HCT116 (cell line): Measurements from ENCODE around the gene EIF4G2. TPM values are rescaled to one million over a fixed set of nuclear protein-coding genes. Genes with fewer than 3 reads are reported as not detected.
A peak's percentile ranks its signal among the peaks of the same experiment; 100 is the strongest.

Experiments used
- ATAC-seq: fragments of 200-7000 bp; cut with Tn5 transposase; 2 replicates; pipeline ENCODE4 v1.9.1; 2020; ENCODE audit warnings: mild to moderate bottlenecking, moderate library complexity
- BruUV-seq: library from RNA; stranded (reverse); fragments of 400-500 nt; replicated peaks from 2 replicates; lab custom pipeline; 2021; lab: Mats Ljungman, UMichigan
- CTCF ChIA-PET: fragments of 300-600 bp; sonication (Branson Sonifier 250); formaldehyde crosslinking; loops from one replicate; lab custom pipeline; 2021; ENCODE audit warnings: antibody characterized with exemption; lab: Charles Lee
- POLR2A ChIA-PET: fragments of 300-600, 350-600 bp; sonication (Branson Sonifier 250); formaldehyde crosslinking; loops from one replicate; lab custom pipeline; 2021; ENCODE audit warnings: antibody characterized with exemption; lab: Charles Lee
- RAD21 ChIA-PET, 2 experiments: fragments of 300-600 bp; sonication (Branson Sonifier 250); formaldehyde crosslinking; loops; one replicate each; lab custom pipeline; 2023; ENCODE audit warnings: low total read pairs in 2 of 2; ENCODE audit not compliant: uncharacterized antibody in 2 of 2, unreplicated experiment in 2 of 2, low non-redundant PET in 1 of 2; lab: Charles Lee
- DNase-seq: peaks from one replicate; pipeline ENCODE4 v3.0.0-alpha.2; 2010; ENCODE audit warnings: low read depth, low spot score
- H2AFZ ChIP-seq: fragments of 200-600 bp; shearing (Covaris generic), sonication (generic); 2 replicates; pipeline ENCODE4 v1.6.1; 2017; ENCODE audit warnings: low read depth, mixed run types, mixed read lengths, antibody characterized with exemption, low read length; ENCODE audit not compliant: poor library complexity, severe bottlenecking
- H3K27ac ChIP-seq: 2 replicates; pipeline ENCODE4 v1.5.1; 2012; ENCODE audit warnings: low read depth, low read length
- H3K27me3 ChIP-seq: fragments of 200-600 bp; sonication (generic); 2 replicates; pipeline ENCODE4 v1.6.1; 2016; ENCODE audit warnings: mixed run types, low read length, mixed read lengths; ENCODE audit not compliant: insufficient read depth
- H3K36me3 ChIP-seq, 2 experiments: fragments of 200-500 bp in 1 of 2; fragments of 200-600 bp in 1 of 2; sonication (Bioruptor generic) in 1 of 2; sonication (generic) in 1 of 2; 2 replicates each; pipeline versions ENCODE4 v1.5.1 to v1.6.1; 2014 to 2016; ENCODE audit warnings: low read length in 2 of 2, inconsistent platforms in 1 of 2, mixed read lengths in 1 of 2, mixed run types in 1 of 2; ENCODE audit not compliant: insufficient read depth in 2 of 2, control insufficient read depth in 1 of 2
- H3K4me1 ChIP-seq, 2 experiments: fragments of 200-600 bp in 1 of 2; sonication (generic) in 1 of 2; 2 replicates each; pipeline versions ENCODE4 v1.5.1 to v1.6.1; 2012 to 2017; ENCODE audit warnings: low read length in 2 of 2, inconsistent platforms in 1 of 2, mild to moderate bottlenecking in 1 of 2, mixed read lengths in 1 of 2, mixed run types in 1 of 2, moderate library complexity in 1 of 2; ENCODE audit not compliant: insufficient read depth in 2 of 2, control insufficient read depth in 1 of 2
- H3K4me2 ChIP-seq: fragments of 200-600 bp; sonication (generic); 2 replicates; pipeline ENCODE4 v1.6.1; 2017; ENCODE audit warnings: mixed run types, low read length, mixed read lengths
- H3K4me3 ChIP-seq, 2 experiments: fragments of 200-600 bp in 1 of 2; sonication (generic) in 1 of 2; replicated peaks in 1 of 2; 2 replicates each; pipeline ENCODE4 v1.5.1; 2011 to 2016; ENCODE audit warnings: low read length in 2 of 2, control low read depth in 1 of 2, low read depth in 1 of 2, mild to moderate bottlenecking in 1 of 2, mixed read lengths in 1 of 2, mixed run types in 1 of 2
- H3K79me2 ChIP-seq: fragments of 200-600 bp; sonication (generic); 2 replicates; pipeline ENCODE4 v1.6.1; 2017; ENCODE audit warnings: mild to moderate bottlenecking, mixed run types, low read length, moderate library complexity, mixed read lengths; ENCODE audit not compliant: insufficient read depth
- H3K9ac ChIP-seq: fragments of 200-600 bp; sonication (generic); 2 replicates; pipeline ENCODE4 v1.6.1; 2016; ENCODE audit warnings: low read length, mixed read lengths
- H3K9me2 ChIP-seq: fragments of 200-600 bp; sonication (generic), shearing (Covaris generic); 2 replicates; pipeline ENCODE4 v1.6.1; 2017; ENCODE audit warnings: mixed run types, mild to moderate bottlenecking, moderate library complexity; ENCODE audit not compliant: insufficient read depth
- H3K9me3 ChIP-seq, 2 experiments: fragments of 200-500 bp in 1 of 2; fragments of 200-600 bp in 1 of 2; sonication (Bioruptor generic) in 1 of 2; sonication (generic) in 1 of 2; 2 replicates each; pipeline ENCODE4 v1.6.1; 2014 to 2017; ENCODE audit warnings: low read length in 2 of 2, mixed read lengths in 2 of 2, inconsistent platforms in 1 of 2, low read depth in 1 of 2, mild to moderate bottlenecking in 1 of 2, mixed run types in 1 of 2, moderate library complexity in 1 of 2; ENCODE audit not compliant: control insufficient read depth in 1 of 2, insufficient read depth in 1 of 2
- H4K20me1 ChIP-seq: fragments of 200-600 bp; sonication (generic), shearing (Covaris generic); 2 replicates; pipeline ENCODE4 v1.6.1; 2017; ENCODE audit warnings: mixed run types, mild to moderate bottlenecking, moderate library complexity; ENCODE audit not compliant: insufficient read depth
- CBX3 ChIP-seq: IDR thresholded peaks from 2 replicates; pipeline ENCODE4 v1.6.1; 2012; ENCODE audit warnings: low read depth
- CEBPB ChIP-seq: IDR thresholded peaks from 2 replicates; pipeline ENCODE4 v1.6.1; 2012; ENCODE audit warnings: low read depth
- CTCF ChIP-seq, 3 experiments: fragments of 200-600 bp in 1 of 3; sonication (generic) in 1 of 3; IDR thresholded peaks in 2 of 3; conservative IDR thresholded peaks in 1 of 3; 2 replicates each; pipeline ENCODE4 v1.5.1; 2012 to 2017; ENCODE audit warnings: low read depth in 2 of 3, low read length in 2 of 3, antibody characterized with exemption in 1 of 3, borderline replicate concordance in 1 of 3, control low read depth in 1 of 3, mild to moderate bottlenecking in 1 of 3, mixed read lengths in 1 of 3, mixed run types in 1 of 3, moderate library complexity in 1 of 3; ENCODE audit not compliant: insufficient read depth in 1 of 3
- ELF1 ChIP-seq: IDR thresholded peaks from 2 replicates; pipeline ENCODE4 v1.6.1; 2012; ENCODE audit warnings: low read depth, borderline replicate concordance
- EZH2 ChIP-seq: fragments of 200-600 bp; sonication (generic); IDR thresholded peaks from 2 replicates; pipeline ENCODE4 v1.6.1; 2017; ENCODE audit warnings: antibody characterized with exemption, mixed run types
- POLR2AphosphoS5 ChIP-seq: IDR thresholded peaks from 2 replicates; pipeline ENCODE4 v1.6.1; 2011; ENCODE audit warnings: mild to moderate bottlenecking, low read depth, low read length, moderate library complexity
- RAD21 ChIP-seq: IDR thresholded peaks from 2 replicates; pipeline ENCODE4 v1.6.1; 2012; ENCODE audit warnings: low read depth, mild to moderate bottlenecking
- REST ChIP-seq: IDR thresholded peaks from 2 replicates; pipeline ENCODE4 v1.6.1; 2012; ENCODE audit warnings: low read depth
- SIN3A ChIP-seq: IDR thresholded peaks from 2 replicates; pipeline ENCODE4 v1.6.1; 2012; ENCODE audit warnings: low read depth
- SP1 ChIP-seq: IDR thresholded peaks from 2 replicates; pipeline ENCODE4 v1.6.1; 2012; ENCODE audit warnings: low read depth
- SRF ChIP-seq: IDR thresholded peaks from 2 replicates; pipeline ENCODE4 v1.6.1; 2012; ENCODE audit warnings: low read depth
- TCF7L2 ChIP-seq: IDR thresholded peaks from 2 replicates; pipeline ENCODE4 v1.7.0; 2011; ENCODE audit warnings: borderline replicate concordance, inconsistent platforms; ENCODE audit not compliant: insufficient read depth, insufficient read length; ENCODE audit errors: extremely low read depth
- YY1 ChIP-seq: IDR thresholded peaks from 2 replicates; pipeline ENCODE4 v1.6.1; 2011; ENCODE audit warnings: low read length, low read depth, moderate library complexity, mild to moderate bottlenecking; ENCODE audit not compliant: insufficient replicate concordance; ENCODE audit errors: extremely low read depth
- ZFX ChIP-seq: fragments of 450-650 bp; IDR thresholded peaks from 2 replicates; pipeline ENCODE4 v1.6.1; 2017
- ZNF274 ChIP-seq: fragments of 200-500 bp; sonication (Bioruptor generic); IDR thresholded peaks from 2 replicates; pipeline ENCODE4 v1.6.1; 2014; ENCODE audit warnings: mild to moderate bottlenecking, low read depth, low read length, inconsistent platforms
- intact Hi-C: fragments of 100-400 bp; cut with micrococcal nuclease; formaldehyde crosslinking; loops from 2 replicates; pipeline ENCODE4 v1.10.0; 2022
- total RNA-seq: library from RNA; stranded (reverse); gene quantifications from one replicate; pipeline ENCODE4 v1.2.1, GENCODE V29; 2021; ENCODE audit not compliant: unreplicated experiment
- TF ChIP-seq, protein P1 (sequence below): IDR thresholded peaks from 2 replicates; pipeline ENCODE4 v1.6.1; 2011; ENCODE audit warnings: mild to moderate bottlenecking, low read length, moderate library complexity; ENCODE audit not compliant: insufficient replicate concordance; ENCODE audit errors: extremely low read depth

Gene EIF4G2
- total RNA-seq, 1 experiment from 2014 or later: 888 TPM

GRCh38 chr11:10747733-10748132 is 61.0 kb downstream of the EIF4G2 start:
- Histone ChIP-seq H3K9ac (no peak overlapping the region), H3K4me1 (peaks cover 7 to 26% of the 10 kb centered on the region in 2 experiments; a peak in 3 of 4 replicates), H3K27ac (no peak overlapping the region), H2AFZ (peak overlapping the region; percentile 10), H3K27me3 (no peaks in the 10 kb centered on the region), H4K20me1 (no peaks in the 10 kb centered on the region), H3K9me3 (no peaks in the 10 kb centered on the region), H3K36me3 (peaks cover under 1 to 3% of the 10 kb centered on the region in 2 experiments; a peak in 2 of 4 replicates), H3K9me2 (no peaks in the 10 kb centered on the region), H3K4me3 (no peak overlapping the region), H3K4me2 (no peak overlapping the region), H3K79me2 (peaks cover 17% of the 10 kb centered on the region)
- intact Hi-C loops: no loop called here
- ATAC-seq (no peak), DNase-seq (no peak)
- CTCF ChIA-PET: no interaction called here
- POLR2A ChIA-PET: no interaction called here
- RAD21 ChIA-PET: no interaction called here
- TF ChIP-seq POLR2AphosphoS5 (no peak), RAD21 (no peak), CEBPB (no peak), SRF (no peak), CBX3 (no peak), CTCF (IDR thresholded peaks at IDR 0.05 in 2 of 3, conservative IDR thresholded peaks at IDR 0.05 in 1 of 3; ENCODE audit: borderline replicate concordance in 1 of 3, insufficient read depth in 1 of 3, low read depth in 2 of 3, low read length in 2 of 3) (no peak), ELF1 (no peak), ZNF274 (no peak), EZH2 (no peak), ZFX (no peak), YY1 (no peak), REST (no peak), SIN3A (no peak), SP1 (no peak), TCF7L2 (no peak)
- TF ChIP-seq, protein P1, sequence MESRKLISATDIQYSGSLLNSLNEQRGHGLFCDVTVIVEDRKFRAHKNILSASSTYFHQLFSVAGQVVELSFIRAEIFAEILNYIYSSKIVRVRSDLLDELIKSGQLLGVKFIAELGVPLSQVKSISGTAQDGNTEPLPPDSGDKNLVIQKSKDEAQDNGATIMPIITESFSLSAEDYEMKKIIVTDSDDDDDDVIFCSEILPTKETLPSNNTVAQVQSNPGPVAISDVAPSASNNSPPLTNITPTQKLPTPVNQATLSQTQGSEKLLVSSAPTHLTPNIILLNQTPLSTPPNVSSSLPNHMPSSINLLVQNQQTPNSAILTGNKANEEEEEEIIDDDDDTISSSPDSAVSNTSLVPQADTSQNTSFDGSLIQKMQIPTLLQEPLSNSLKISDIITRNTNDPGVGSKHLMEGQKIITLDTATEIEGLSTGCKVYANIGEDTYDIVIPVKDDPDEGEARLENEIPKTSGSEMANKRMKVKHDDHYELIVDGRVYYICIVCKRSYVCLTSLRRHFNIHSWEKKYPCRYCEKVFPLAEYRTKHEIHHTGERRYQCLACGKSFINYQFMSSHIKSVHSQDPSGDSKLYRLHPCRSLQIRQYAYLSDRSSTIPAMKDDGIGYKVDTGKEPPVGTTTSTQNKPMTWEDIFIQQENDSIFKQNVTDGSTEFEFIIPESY: no peak
- no TSS peak for BruUV-seq
